Muscle of leg (tissue), 11 donors: ENCODE results near the gene CRTC2. TPM values are rescaled to one million over a fixed set of nuclear protein-coding genes. Genes with fewer than 3 reads are reported as not detected.
A peak's percentile ranks its signal among the peaks of the same experiment; 100 is the strongest.

Experiments used
- DNase-seq: peaks from one replicate; pipeline ENCODE4 v3.0.0; 2013
- H3K27ac ChIP-seq: one replicate; pipeline ENCODE4 v1.5.1; 2013; ENCODE audit warnings: mild to moderate bottlenecking, low read length, control low read depth
- H3K27me3 ChIP-seq: one replicate; pipeline ENCODE4 v1.6.1; 2013; ENCODE audit warnings: low read length; ENCODE audit not compliant: control insufficient read depth, insufficient read depth
- H3K36me3 ChIP-seq: one replicate; pipeline ENCODE4 v1.6.1; 2013; ENCODE audit warnings: low read length; ENCODE audit not compliant: control insufficient read depth, insufficient read depth
- H3K4me1 ChIP-seq: one replicate; pipeline ENCODE4 v1.6.1; 2013; ENCODE audit warnings: low read length; ENCODE audit not compliant: control insufficient read depth, insufficient read depth
- H3K4me3 ChIP-seq: one replicate; pipeline ENCODE4 v1.5.1; 2013; ENCODE audit warnings: low read length, control low read depth
- H3K9me3 ChIP-seq: replicated peaks from 2 replicates; pipeline ENCODE4 v1.6.1; 2013; ENCODE audit warnings: low read depth, low read length; ENCODE audit not compliant: control insufficient read depth
- WGBS: methylation state at CpG from one replicate; pipeline ENCODE4 v1.1.5; 2013; ENCODE audit warnings: missing lambda C conversion rate; ENCODE audit not compliant: insufficient coverage; 5-methylcytosine and 5-hydroxymethylcytosine counted together
- polyA plus RNA-seq, 8 donors: library from polyadenylated mRNA; unstranded; fragments of 120-200 nt; gene quantifications; one replicate each; pipeline versions ENCODE4 v1.2.1 to v1.2.3, GENCODE V29; 2013; ENCODE audit warnings: inconsistent platforms in 1 of 8, low replicate concordance in 1 of 8; ENCODE audit not compliant: insufficient read length in 8 of 8, insufficient read depth in 1 of 8
- total RNA-seq: library from RNA; stranded (reverse); fragments of 120-200 nt; gene quantifications from one replicate; pipeline ENCODE4 v1.2.4, GENCODE V29; 2013

Gene CRTC2
- total and polyA plus RNA-seq, 9 donors, result 7.0 to 28.6 (median 21.8) TPM

DNA sequence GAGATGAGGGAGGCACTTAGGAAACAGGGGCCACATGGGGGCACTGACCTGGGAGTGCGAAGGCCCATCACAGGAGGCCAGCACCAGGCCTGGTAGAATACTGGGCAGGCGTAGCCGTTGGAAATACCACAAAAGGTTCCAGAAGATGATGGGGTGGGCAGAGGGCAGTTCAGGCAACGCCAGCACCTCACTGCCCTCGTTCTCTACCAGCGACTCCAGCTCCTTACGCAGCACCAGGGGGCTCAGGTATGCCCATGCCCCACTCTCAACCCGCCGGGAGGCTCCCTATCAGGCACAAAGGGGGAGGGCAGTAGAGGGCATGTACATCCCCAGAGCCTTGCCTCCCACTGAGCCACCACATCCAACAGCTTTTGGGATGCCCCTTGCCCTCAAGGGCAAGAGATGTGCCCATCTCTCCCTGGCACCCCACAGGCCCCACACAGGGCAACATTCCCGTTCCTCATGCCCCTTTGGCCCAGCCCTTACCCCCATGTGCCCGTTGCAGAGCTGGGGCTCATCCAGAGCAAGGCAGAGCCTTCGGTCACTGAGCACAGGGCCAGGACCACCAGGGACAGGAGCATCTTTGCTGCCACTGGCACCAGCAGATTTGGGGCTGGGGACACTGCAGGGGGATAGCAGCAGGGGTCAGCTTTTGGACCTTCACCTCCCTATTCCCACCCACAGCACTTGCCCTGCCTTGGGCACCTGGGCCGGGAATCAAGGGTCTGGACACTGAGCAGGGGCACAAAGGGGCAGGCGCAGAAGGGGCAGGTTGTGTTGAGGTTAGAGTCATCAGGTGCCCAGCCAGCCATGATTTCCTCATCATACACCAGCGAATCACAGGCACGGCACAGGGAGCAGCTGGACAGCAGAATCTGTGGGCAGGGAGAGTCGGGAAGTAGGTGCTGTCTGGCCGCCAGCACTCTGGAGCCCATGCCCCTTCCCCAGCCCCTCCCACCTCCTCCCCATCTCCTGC is 26.0 kb downstream of the CRTC2 start:
- WGBS, result 90% methylated on average over 9 of the region's 18 CpGs
- H3K27me3 ChIP-seq, result no peaks in the 10 kb centered on the region
- H3K9me3 ChIP-seq, result no peaks in the 10 kb centered on the region
- no peak overlapping the region for H3K4me3 ChIP-seq
- peaks cover 4% of the 10 kb centered on the region for H3K4me1 ChIP-seq
- DNase-seq, result no peak
- H3K36me3 ChIP-seq, result peaks cover 72% of the 10 kb centered on the region
- no peak overlapping the region for H3K27ac ChIP-seq

DNA sequence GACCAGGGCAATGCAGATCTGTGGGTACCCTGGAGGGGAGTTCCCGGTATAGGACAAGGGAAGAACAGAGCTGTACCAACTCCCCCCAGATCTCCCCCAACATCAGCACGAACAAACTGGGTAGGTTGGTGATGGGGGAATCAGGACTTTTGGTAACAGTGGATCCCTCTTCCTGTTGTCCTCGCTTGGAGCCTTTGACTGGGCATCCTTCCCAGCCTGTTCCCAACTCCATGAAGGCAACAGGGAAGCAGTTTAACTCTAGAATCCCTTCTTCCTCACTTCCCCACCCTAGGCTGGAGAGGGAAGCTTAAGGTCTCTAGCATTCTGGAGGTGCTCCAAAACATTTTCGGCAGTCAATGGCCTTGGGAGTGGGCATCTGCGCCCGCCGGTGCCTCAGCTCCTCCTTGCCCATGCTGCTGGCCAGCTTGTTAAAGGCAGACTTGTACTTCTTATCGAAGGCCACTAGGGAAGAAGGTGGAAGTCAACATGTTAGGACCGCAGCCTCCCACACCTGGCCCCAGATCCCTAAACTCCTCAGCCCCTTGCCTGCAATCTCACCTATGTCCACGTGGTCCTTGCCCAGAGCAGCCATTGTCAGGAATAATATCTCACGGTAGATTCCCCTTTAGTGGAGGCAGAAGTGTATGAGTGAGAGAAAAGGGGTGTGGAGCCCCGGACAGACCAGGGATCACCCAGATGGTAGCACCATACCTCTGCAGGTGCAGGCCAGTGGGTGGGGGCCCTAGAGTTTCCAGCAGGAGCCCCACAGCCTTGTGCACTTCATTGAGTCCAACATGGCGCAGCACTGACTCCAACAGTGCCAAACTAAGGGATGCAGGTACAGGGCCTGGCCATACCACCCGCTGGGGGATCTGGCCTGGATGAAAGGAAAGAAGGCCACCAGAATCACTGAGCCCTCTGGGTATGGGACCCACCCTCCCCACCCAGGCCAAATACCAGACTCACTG is 28.1 kb downstream of the CRTC2 start:
- Histone ChIP-seq H3K27ac (no peak overlapping the region), H3K4me3 (no peak overlapping the region)
- WGBS, result 100% methylated on average over 5 of the region's 14 CpGs

DNA sequence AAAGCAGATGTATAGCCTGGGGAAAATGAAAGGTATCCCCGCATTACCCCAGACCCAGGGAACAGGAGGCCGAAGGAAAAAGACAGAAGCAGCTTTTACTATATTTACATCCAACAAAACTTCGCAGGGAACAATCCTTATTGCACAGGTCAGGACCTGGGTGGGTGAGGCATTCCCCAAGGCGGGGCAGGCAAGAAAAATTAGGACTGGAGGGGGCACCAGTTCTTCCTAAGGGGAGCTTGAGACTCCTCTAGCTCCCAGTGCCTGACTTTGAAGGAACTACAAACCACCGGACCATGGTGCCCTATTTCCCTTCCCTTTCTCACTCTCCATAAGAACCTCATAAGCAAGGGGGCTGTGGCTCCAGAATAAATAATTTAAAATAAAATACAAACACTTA is 29.0 kb downstream of the CRTC2 start:
- H3K27me3 ChIP-seq, result no peaks in the 10 kb centered on the region
- peaks cover 4% of the 10 kb centered on the region for H3K4me1 ChIP-seq
- no CpG with 5 or more reads among the region's 5 CpGs for WGBS
- no peak overlapping the region for H3K4me3 ChIP-seq
- DNase-seq, result no peak
- H3K9me3 ChIP-seq, result no peaks in the 10 kb centered on the region
- peaks cover 43% of the 10 kb centered on the region for H3K36me3 ChIP-seq
- H3K27ac ChIP-seq, result no peak overlapping the region

More for the DNA sequence above, 28.1 kb downstream of the CRTC2 start:
- DNase-seq, result no peak
- Histone ChIP-seq H3K27me3 (no peaks in the 10 kb centered on the region), H3K4me1 (peaks cover 4% of the 10 kb centered on the region), H3K9me3 (no peaks in the 10 kb centered on the region), H3K36me3 (peaks cover 52% of the 10 kb centered on the region)

DNA sequence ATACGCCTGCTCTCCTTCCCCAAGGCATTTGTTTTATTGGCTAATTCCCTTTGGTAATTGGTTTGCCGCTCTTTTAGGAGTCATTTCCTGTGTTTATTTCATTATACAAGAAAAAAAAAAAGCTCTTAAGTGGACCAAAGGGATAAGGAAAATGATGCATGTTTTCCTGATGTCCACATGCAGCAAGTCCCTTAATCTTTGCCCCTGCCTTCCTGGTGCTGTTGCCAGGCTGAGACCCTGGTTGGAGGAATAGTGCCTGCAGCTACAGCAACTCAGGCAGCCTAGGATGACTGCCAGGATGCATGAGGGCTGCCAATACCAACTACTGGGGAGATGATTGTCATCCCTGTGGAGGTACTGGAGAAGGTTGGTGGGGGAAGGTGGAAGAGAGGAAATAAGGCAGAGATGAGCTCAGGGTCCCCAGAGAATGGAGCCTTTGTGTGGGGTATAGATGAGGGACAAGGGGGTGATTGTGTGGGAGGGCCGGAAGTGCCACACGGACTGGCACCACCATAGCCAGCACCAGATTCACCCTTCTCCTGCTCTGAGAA is 29.5 kb downstream of the CRTC2 start:
- no peak for DNase-seq
- Histone ChIP-seq H3K4me1 (peaks cover 8% of the 10 kb centered on the region), H3K27ac (peak overlapping the region; percentile 7), H3K36me3 (peaks cover 38% of the 10 kb centered on the region), H3K4me3 (no peak overlapping the region), H3K27me3 (no peaks in the 10 kb centered on the region), H3K9me3 (no peaks in the 10 kb centered on the region)
- WGBS, result no CpG with 5 or more reads among the region's 4 CpGs

DNA sequence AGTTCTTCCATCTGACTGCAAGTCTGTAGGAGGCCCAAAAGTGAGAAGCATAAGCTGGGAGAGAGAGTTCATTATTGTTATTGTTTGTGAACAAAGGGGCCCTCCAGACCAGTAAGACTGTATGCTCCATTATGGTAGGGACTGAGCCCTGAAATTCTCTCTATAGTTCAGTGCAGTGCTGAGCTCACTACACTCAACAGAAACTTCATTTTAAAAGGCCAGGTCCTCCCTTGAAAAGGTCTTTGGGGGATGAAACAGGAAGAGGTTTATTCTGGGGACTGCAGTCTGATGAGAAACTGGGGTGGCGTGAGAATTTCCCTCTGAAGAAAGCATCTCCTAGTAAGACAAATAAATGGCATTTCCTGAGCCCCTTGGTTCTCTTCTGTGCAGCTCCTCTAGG is 30.2 kb downstream of the CRTC2 start:
- no peak for DNase-seq
- Histone ChIP-seq H3K36me3 (peaks cover 32% of the 10 kb centered on the region), H3K4me1 (peaks cover 12% of the 10 kb centered on the region), H3K4me3 (no peak overlapping the region), H3K27me3 (no peaks in the 10 kb centered on the region), H3K27ac (peak overlapping the region; percentile 7), H3K9me3 (no peaks in the 10 kb centered on the region)
- WGBS, result 83% methylated on average over 1 of the region's 1 CpG

DNA sequence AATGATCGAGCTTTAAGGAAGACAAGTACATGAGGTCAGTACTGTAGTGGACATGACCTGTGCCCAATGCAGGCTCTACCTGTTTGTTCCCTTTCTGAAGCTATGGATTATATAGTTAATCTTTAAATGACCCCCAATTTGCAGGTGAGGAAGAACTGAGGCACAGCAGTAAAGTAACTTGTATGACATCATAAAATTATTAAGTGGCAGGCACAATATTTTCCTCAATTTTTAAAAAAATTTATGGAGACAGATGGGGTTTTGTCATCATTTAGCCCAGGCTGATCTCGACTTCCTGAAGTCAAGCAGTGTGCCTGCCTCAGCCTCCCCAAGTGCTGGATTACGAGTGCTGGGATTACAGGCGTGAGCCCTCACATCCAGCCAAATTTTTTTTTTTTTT is 32.0 kb downstream of the CRTC2 start:
- H3K27ac ChIP-seq, result no peak overlapping the region
- peaks cover 17% of the 10 kb centered on the region for H3K4me1 ChIP-seq
- peaks cover 18% of the 10 kb centered on the region for H3K36me3 ChIP-seq
- no peaks in the 10 kb centered on the region for H3K27me3 ChIP-seq
- no peak overlapping the region for H3K4me3 ChIP-seq
- H3K9me3 ChIP-seq, result no peaks in the 10 kb centered on the region
- no CpG with 5 or more reads among the region's 4 CpGs for WGBS
- no peak for DNase-seq

DNA sequence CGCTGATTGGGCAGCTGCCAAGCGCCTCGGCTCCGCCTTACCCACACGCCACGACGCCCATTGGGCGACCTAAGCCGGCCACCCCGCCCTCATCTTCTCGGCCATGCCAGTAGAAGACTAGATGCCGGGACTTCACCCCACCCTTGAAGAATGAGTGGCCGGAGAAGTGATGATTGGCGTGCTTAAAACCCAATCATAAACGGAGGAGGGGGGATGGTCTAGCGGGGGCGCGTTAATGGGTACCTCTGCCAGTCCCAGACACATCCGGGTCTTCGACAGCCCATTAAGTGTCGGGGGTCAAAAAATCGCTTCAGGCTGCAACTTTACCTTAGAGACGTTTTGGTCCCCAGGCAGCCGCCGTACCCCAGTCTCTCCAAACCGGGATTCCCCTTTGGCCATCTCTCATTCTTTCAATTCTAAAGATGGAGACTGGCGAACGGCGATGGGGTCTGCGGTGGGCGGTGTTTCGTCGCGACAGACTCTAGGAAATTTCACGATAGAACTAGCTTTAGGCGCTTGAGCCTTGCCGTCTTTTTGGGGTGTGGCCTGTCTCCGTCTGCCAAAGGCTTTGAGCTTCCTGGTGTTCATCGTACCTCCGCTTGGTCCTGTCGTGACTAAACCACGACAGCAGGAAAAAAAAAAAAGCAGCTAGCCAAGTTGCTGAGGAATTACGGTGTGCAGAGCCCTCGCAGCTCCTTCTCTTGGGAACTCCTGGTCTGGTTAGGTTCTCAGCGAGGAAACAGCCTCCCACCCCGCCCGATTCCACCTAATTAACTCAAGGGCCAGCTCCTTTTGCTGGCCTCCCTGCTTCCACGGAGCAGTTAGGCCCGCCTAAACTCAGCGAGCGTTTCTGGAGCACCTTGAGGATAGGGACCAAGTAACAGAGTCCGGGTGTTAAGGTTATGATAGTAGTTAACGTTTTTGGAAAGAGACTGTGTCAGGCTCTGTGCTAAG is 35.2 kb downstream of the CRTC2 start, which contains the start of gene GATAD2B:
Gene GATAD2B, minus strand, starts transcription at position 1 of the 954 bp plus-strand sequence. CDS start 94,625 bp downstream, outside the sequence.
- peaks cover 3% of the 10 kb centered on the region for H3K36me3 ChIP-seq
- H3K9me3 ChIP-seq, result no peaks in the 10 kb centered on the region
- H3K4me1 ChIP-seq, result peaks cover 32% of the 10 kb centered on the region
- DNase-seq, result peak; percentile 100
- no peaks in the 10 kb centered on the region for H3K27me3 ChIP-seq
- under 1% methylated on average over 30 of the region's 53 CpGs for WGBS
- peak within 1 kb of the TSS; percentile 76 for H3K4me3 ChIP-seq
- peak within 1 kb of the TSS; percentile 94 for H3K27ac ChIP-seq

DNA sequence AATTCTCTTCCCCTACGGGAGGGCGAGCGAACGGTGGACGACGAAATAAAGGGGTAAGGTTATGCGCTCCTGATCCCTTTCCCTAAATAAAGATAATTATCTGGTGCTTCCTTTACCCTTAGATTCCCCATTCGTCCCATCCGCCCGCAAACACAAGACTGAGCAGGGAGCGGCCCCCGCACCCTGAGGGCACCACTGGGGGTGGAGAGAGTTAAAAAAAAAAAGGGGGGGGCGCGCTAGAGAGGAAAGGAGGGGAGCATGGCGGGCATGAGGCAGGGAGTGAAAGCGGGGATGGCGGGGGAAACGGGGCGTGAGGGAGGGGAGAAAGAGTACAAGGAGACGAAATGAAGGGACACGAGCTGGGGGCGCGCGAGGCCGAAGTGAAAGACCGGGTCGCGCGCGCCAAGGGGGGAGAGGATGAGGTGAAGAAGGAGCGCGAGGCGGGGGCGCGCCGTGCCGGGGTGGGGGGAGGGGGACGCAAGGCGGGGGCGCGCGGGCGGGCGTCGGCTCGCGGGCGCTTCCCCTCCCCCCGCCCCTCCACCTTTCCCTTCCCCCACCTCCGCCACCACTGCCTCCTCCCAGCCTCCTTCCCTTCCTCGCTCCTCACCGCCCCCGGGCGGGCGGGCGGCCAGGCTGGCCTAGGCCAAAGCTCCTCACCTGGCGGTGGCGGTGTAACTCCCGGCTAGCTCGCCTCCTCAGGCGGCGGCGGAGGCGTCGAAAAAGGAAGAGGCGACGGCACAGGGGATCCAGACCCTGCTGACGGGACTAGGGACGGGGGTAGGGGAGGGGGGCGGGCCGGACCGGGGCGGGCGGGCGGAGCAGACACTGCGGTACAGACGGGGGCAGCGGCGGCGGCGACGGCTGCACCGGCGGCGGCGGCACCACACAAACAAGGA is 36.1 kb downstream of the CRTC2 start:
- peak; percentile 71 for DNase-seq

More for the DNA sequence above, 36.1 kb downstream of the CRTC2 start:
- Histone ChIP-seq H3K4me1 (peaks cover 32% of the 10 kb centered on the region), H3K27ac (peak overlapping the region; percentile 82), H3K27me3 (no peaks in the 10 kb centered on the region), H3K4me3 (peak overlapping the region; percentile 76), H3K36me3 (peaks cover 7% of the 10 kb centered on the region), H3K9me3 (no peaks in the 10 kb centered on the region)
- WGBS, result 2% methylated on average over 17 of the region's 86 CpGs
